Osteoblast (primary cell): ENCODE measurements around the gene ZNF549. TPM values are rescaled to one million over a fixed set of nuclear protein-coding genes. Genes with fewer than 3 reads are reported as not detected.
A peak's percentile ranks its signal among the peaks of the same experiment; 100 is the strongest.

Source experiments
- DNase-seq: peaks from one replicate; pipeline ENCODE4 v3.0.0; 2011; ENCODE audit warnings: low spot score, mixed read lengths; ENCODE audit not compliant: insufficient read length; ENCODE audit errors: missing footprints
- H2AFZ ChIP-seq: 2 replicates; pipeline ENCODE4 v1.6.0; 2011; ENCODE audit warnings: mild to moderate bottlenecking, low read length
- H3K27ac ChIP-seq: 2 replicates; pipeline ENCODE4 v1.5.1; 2011; ENCODE audit warnings: mild to moderate bottlenecking, low read depth, low read length, moderate library complexity
- H3K27me3 ChIP-seq: 2 replicates; pipeline ENCODE4 v1.6.0; 2012; ENCODE audit warnings: mild to moderate bottlenecking, control low read depth, inconsistent platforms, low read length, moderate library complexity; ENCODE audit not compliant: insufficient read depth
- H3K36me3 ChIP-seq: 2 replicates; pipeline ENCODE4 v1.5.1; 2011; ENCODE audit warnings: mild to moderate bottlenecking, low read length, control low read depth, moderate library complexity; ENCODE audit not compliant: insufficient read depth
- H3K4me1 ChIP-seq: 2 replicates; pipeline ENCODE4 v1.5.1; 2011; ENCODE audit warnings: mild to moderate bottlenecking, low read length, control low read depth, moderate library complexity; ENCODE audit not compliant: insufficient read depth
- H3K4me2 ChIP-seq: 2 replicates; pipeline ENCODE4 v1.6.0; 2011; ENCODE audit warnings: mild to moderate bottlenecking, low read length; ENCODE audit not compliant: insufficient read depth
- H3K4me3 ChIP-seq: fragments of 200-600 bp; sonication (generic); 3 replicates; pipeline ENCODE4 v1.5.1; 2012; ENCODE audit warnings: mild to moderate bottlenecking, low read length, inconsistent platforms; ENCODE audit not compliant: insufficient read depth
- H3K79me2 ChIP-seq: 2 replicates; pipeline ENCODE4 v1.6.0; 2012; ENCODE audit warnings: mild to moderate bottlenecking, low read length, control low read depth, inconsistent platforms; ENCODE audit not compliant: insufficient read depth
- H3K9me3 ChIP-seq: 2 replicates; pipeline ENCODE4 v1.5.1; 2011; ENCODE audit warnings: low read depth, low read length, control low read depth
- H4K20me1 ChIP-seq: 2 replicates; pipeline ENCODE4 v1.6.0; 2012; ENCODE audit warnings: mild to moderate bottlenecking, low read length, control low read depth; ENCODE audit not compliant: insufficient read depth
- total RNA-seq: library from RNA; depleted of rRNA; stranded (reverse); fragments of >200 nt; gene quantifications from 2 replicates; pipeline ENCODE4 v1.2.3, GENCODE V29; 2012
- TF ChIP-seq, protein P1 (sequence below): IDR thresholded peaks from 2 replicates; pipeline ENCODE4 v1.5.1; 2011; ENCODE audit warnings: mild to moderate bottlenecking, low read depth, low read length, moderate library complexity; ENCODE audit errors: extremely low read depth

The ZNF549 gene
- total RNA-seq, 1 donor: 5.8 TPM

DNA sequence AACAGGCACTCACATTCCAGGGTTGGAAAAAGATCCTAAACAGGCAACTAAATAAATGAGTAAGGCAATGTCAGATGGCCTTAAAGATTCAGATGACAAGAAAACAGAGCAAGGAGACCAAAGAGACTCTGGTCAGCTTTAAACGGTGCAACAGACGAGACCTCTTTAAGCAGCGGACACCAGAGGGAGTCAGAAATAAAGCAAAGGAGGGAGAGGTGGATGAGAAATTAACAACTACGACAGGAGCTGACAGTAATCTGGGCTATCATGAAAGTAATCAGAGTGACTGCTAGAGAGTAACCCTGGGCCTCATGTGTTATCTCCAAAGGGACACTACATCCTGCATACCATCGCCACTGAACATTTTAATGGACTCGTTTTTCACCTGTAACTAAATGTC is 31.4 kb downstream of the ZNF549 start:
- Histone ChIP-seq H3K4me3 (peak overlapping the region; percentile 84), H3K79me2 (peaks cover 36% of the 10 kb centered on the region), H3K4me1 (peaks cover 17% of the 10 kb centered on the region), H3K27me3 (no peaks in the 10 kb centered on the region), H3K27ac (peak overlapping the region; percentile 89), H2AFZ (peak overlapping the region; percentile 86), H3K9me3 (peaks cover 3% of the 10 kb centered on the region), H3K4me2 (peak overlapping the region; percentile 85), H4K20me1 (peaks cover 11% of the 10 kb centered on the region), H3K36me3 (peaks cover 27% of the 10 kb centered on the region)
- TF ChIP-seq, protein P1, sequence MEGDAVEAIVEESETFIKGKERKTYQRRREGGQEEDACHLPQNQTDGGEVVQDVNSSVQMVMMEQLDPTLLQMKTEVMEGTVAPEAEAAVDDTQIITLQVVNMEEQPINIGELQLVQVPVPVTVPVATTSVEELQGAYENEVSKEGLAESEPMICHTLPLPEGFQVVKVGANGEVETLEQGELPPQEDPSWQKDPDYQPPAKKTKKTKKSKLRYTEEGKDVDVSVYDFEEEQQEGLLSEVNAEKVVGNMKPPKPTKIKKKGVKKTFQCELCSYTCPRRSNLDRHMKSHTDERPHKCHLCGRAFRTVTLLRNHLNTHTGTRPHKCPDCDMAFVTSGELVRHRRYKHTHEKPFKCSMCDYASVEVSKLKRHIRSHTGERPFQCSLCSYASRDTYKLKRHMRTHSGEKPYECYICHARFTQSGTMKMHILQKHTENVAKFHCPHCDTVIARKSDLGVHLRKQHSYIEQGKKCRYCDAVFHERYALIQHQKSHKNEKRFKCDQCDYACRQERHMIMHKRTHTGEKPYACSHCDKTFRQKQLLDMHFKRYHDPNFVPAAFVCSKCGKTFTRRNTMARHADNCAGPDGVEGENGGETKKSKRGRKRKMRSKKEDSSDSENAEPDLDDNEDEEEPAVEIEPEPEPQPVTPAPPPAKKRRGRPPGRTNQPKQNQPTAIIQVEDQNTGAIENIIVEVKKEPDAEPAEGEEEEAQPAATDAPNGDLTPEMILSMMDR: no peak
- DNase-seq: peak; percentile 45

DNA sequence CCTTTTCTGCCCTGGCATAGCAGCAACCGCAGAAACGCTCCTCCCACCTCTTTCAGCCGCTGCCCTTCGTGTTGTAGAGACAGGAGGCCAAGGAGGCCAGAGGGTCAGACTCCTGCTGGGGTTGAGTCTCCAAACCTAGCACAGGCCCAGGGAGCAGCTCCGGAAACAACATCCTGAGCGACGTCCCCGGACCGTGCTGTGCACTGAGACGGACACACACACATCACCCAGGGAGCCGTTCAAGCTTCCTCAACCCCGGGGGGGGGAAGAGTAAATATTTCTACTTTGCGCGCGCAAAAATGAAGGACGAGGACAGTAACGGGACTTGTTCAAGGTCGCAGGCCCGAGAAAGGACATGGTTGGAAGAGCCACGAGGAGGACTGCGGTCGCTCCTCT is 31.9 kb downstream of the ZNF549 start:
- H3K79me2 ChIP-seq: peaks cover 36% of the 10 kb centered on the region
- TF ChIP-seq, protein P1: no peak
- H3K36me3 ChIP-seq: peaks cover 23% of the 10 kb centered on the region
- H2AFZ ChIP-seq: peak overlapping the region; percentile 86
- H3K27me3 ChIP-seq: no peaks in the 10 kb centered on the region
- H3K4me2 ChIP-seq: peak overlapping the region; percentile 85
- H3K9me3 ChIP-seq: peaks cover 3% of the 10 kb centered on the region
- H3K27ac ChIP-seq: peak overlapping the region; percentile 89
- peaks cover 17% of the 10 kb centered on the region for H3K4me1 ChIP-seq
- peak overlapping the region; percentile 84 for H3K4me3 ChIP-seq
- peaks cover 11% of the 10 kb centered on the region for H4K20me1 ChIP-seq
- peak; percentile 71 for DNase-seq

DNA sequence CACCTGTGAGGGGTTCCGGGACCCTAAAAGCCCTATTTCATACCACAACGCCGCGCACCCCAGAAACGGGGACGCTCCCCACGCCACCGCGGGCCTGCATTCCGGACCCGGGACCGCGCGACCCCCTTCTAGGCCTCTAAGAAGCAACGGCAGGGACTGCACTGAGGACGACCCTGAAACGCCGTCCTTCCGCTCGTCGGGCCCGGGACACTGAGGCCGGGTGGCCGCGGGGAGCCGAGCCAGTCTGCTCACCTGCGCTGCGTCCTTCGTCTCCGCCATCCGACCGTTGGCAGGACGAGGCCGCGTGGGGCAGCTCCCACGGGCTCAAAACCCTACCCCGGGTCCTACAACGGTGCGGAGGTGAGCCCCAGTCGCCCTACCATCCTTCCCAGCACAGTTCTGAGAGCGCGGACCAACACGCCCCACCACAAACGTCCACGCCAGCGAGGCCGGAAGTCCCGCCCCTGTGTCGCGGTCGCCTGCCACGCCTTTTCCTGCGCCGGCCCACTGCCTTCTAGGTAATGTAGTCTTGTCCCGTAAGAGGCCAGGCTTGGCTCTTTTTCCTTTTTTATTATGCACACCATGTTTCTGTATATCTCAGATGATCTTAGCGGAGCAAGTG is 32.4 kb downstream of the ZNF549 start, which contains the start of gene ZNF550:
ZNF550 (minus strand) TSS at position 460 of the 622 bp plus-strand sequence; CDS start at position 279, 181 bp downstream.
- Histone ChIP-seq H3K4me1 (peaks cover 17% of the 10 kb centered on the region), H3K36me3 (peaks cover 18% of the 10 kb centered on the region), H3K27ac (peak within 1 kb of the TSS; percentile 89), H3K79me2 (peaks cover 36% of the 10 kb centered on the region), H3K9me3 (no peaks in the 10 kb centered on the region), H3K4me2 (peak within 1 kb of the TSS; percentile 85), H3K27me3 (no peaks in the 10 kb centered on the region), H2AFZ (peak within 1 kb of the TSS; percentile 86), H3K4me3 (peak within 1 kb of the TSS; percentile 84), H4K20me1 (peaks cover 11% of the 10 kb centered on the region)
- TF ChIP-seq, protein P1: no peak
- peak; percentile 98 for DNase-seq

DNA sequence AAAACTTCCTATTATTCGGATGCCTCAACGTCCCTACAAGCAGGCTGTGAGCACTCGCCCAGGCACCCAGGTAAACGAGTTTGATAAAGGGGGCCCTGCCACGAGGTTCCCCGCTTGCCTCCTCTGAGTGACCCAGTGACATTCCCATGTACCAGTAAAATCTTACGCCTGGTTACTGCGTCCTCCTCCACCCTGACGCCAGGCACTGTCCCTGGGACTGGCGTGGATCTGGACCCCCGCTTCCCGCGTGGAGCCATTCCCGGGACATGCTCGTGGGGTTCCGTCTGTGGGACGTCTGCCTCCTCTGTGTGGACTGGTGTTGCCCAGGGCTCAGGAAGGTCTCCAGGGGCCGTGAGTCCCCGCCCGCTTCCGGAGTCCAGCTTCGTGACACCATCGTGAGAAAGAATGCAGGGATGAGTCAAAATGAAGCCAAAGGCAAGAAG is 32.9 kb downstream of the ZNF549 start:
- peaks cover 36% of the 10 kb centered on the region for H3K79me2 ChIP-seq
- H3K27me3 ChIP-seq: no peaks in the 10 kb centered on the region
- peaks cover 17% of the 10 kb centered on the region for H3K4me1 ChIP-seq
- peak overlapping the region; percentile 89 for H3K27ac ChIP-seq
- peaks cover 2% of the 10 kb centered on the region for H3K9me3 ChIP-seq
- TF ChIP-seq, protein P1: no peak
- H4K20me1 ChIP-seq: peaks cover 11% of the 10 kb centered on the region
- peak; percentile 89 for DNase-seq
- peak overlapping the region; percentile 85 for H3K4me2 ChIP-seq
- peaks cover 13% of the 10 kb centered on the region for H3K36me3 ChIP-seq
- H3K4me3 ChIP-seq: peak overlapping the region; percentile 84
- peak overlapping the region; percentile 86 for H2AFZ ChIP-seq
